HCT116 (cell line): ENCODE results near the gene CIAO2A.

Source experiments
- CEBPB ChIP-seq: IDR thresholded peaks from 2 replicates; pipeline ENCODE4 v1.6.1; 2012; ENCODE audit warnings: low read depth
- EZH2 ChIP-seq: fragments of 200-600 bp; sonication (generic); IDR thresholded peaks from 2 replicates; pipeline ENCODE4 v1.6.1; 2017; ENCODE audit warnings: antibody characterized with exemption, mixed run types
- EZH2phosphoT487 ChIP-seq: fragments of 200-600 bp; IDR thresholded peaks from 2 replicates; pipeline ENCODE4 v1.6.1; 2018; ENCODE audit warnings: antibody characterized with exemption, borderline replicate concordance
- POLR2A ChIP-seq: IDR thresholded peaks from 2 replicates; pipeline ENCODE4 v1.7.0; 2011; ENCODE audit warnings: borderline replicate concordance; ENCODE audit not compliant: insufficient read depth, insufficient read length; ENCODE audit errors: extremely low read depth
- POLR2AphosphoS5 ChIP-seq: IDR thresholded peaks from 2 replicates; pipeline ENCODE4 v1.6.1; 2011; ENCODE audit warnings: mild to moderate bottlenecking, low read depth, low read length, moderate library complexity
- RAD21 ChIP-seq: IDR thresholded peaks from 2 replicates; pipeline ENCODE4 v1.6.1; 2012; ENCODE audit warnings: low read depth, mild to moderate bottlenecking
- SIN3A ChIP-seq: IDR thresholded peaks from 2 replicates; pipeline ENCODE4 v1.6.1; 2012; ENCODE audit warnings: low read depth
- SRF ChIP-seq: IDR thresholded peaks from 2 replicates; pipeline ENCODE4 v1.6.1; 2012; ENCODE audit warnings: low read depth
- TCF7L2 ChIP-seq: IDR thresholded peaks from 2 replicates; pipeline ENCODE4 v1.7.0; 2011; ENCODE audit warnings: borderline replicate concordance, inconsistent platforms; ENCODE audit not compliant: insufficient read depth, insufficient read length; ENCODE audit errors: extremely low read depth
- YY1 ChIP-seq: IDR thresholded peaks from 2 replicates; pipeline ENCODE4 v1.6.1; 2011; ENCODE audit warnings: low read length, low read depth, moderate library complexity, mild to moderate bottlenecking; ENCODE audit not compliant: insufficient replicate concordance; ENCODE audit errors: extremely low read depth
- ZFX ChIP-seq: fragments of 450-650 bp; IDR thresholded peaks from 2 replicates; pipeline ENCODE4 v1.6.1; 2017
- ZNF274 ChIP-seq: fragments of 200-500 bp; sonication (Bioruptor generic); IDR thresholded peaks from 2 replicates; pipeline ENCODE4 v1.6.1; 2014; ENCODE audit warnings: mild to moderate bottlenecking, low read depth, low read length, inconsistent platforms
- TF ChIP-seq, protein P1 (sequence below), 3 experiments: fragments of 200-600 bp in 1 of 3; sonication (generic) in 1 of 3; IDR thresholded peaks in 2 of 3; conservative IDR thresholded peaks in 1 of 3; 2 replicates each; pipeline ENCODE4 v1.5.1; 2012 to 2017; ENCODE audit warnings: low read depth in 2 of 3, low read length in 2 of 3, antibody characterized with exemption in 1 of 3, borderline replicate concordance in 1 of 3, control low read depth in 1 of 3, mild to moderate bottlenecking in 1 of 3, mixed read lengths in 1 of 3, mixed run types in 1 of 3, moderate library complexity in 1 of 3; ENCODE audit not compliant: insufficient read depth in 1 of 3
- TF ChIP-seq, protein P2 (sequence below): IDR thresholded peaks from 2 replicates; pipeline ENCODE4 v1.6.1; 2011; ENCODE audit warnings: mild to moderate bottlenecking, low read length, moderate library complexity; ENCODE audit not compliant: insufficient replicate concordance; ENCODE audit errors: extremely low read depth

- no peak for TF ChIP-seq EZH2phosphoT487
- TF ChIP-seq RAD21, result no peak
- TF ChIP-seq ZNF274, result no peak
- TF ChIP-seq, protein P1, sequence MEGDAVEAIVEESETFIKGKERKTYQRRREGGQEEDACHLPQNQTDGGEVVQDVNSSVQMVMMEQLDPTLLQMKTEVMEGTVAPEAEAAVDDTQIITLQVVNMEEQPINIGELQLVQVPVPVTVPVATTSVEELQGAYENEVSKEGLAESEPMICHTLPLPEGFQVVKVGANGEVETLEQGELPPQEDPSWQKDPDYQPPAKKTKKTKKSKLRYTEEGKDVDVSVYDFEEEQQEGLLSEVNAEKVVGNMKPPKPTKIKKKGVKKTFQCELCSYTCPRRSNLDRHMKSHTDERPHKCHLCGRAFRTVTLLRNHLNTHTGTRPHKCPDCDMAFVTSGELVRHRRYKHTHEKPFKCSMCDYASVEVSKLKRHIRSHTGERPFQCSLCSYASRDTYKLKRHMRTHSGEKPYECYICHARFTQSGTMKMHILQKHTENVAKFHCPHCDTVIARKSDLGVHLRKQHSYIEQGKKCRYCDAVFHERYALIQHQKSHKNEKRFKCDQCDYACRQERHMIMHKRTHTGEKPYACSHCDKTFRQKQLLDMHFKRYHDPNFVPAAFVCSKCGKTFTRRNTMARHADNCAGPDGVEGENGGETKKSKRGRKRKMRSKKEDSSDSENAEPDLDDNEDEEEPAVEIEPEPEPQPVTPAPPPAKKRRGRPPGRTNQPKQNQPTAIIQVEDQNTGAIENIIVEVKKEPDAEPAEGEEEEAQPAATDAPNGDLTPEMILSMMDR (IDR thresholded peaks at IDR 0.05 in 2 of 3, conservative IDR thresholded peaks at IDR 0.05 in 1 of 3; ENCODE audit: borderline replicate concordance in 1 of 3, insufficient read depth in 1 of 3, low read depth in 2 of 3, low read length in 2 of 3), result no peak
- TF ChIP-seq EZH2, result no peak
- no peak for TF ChIP-seq SRF
- no peak for TF ChIP-seq ZFX
- TF ChIP-seq YY1, result no peak
- no peak for TF ChIP-seq POLR2A
- TF ChIP-seq, protein P2, sequence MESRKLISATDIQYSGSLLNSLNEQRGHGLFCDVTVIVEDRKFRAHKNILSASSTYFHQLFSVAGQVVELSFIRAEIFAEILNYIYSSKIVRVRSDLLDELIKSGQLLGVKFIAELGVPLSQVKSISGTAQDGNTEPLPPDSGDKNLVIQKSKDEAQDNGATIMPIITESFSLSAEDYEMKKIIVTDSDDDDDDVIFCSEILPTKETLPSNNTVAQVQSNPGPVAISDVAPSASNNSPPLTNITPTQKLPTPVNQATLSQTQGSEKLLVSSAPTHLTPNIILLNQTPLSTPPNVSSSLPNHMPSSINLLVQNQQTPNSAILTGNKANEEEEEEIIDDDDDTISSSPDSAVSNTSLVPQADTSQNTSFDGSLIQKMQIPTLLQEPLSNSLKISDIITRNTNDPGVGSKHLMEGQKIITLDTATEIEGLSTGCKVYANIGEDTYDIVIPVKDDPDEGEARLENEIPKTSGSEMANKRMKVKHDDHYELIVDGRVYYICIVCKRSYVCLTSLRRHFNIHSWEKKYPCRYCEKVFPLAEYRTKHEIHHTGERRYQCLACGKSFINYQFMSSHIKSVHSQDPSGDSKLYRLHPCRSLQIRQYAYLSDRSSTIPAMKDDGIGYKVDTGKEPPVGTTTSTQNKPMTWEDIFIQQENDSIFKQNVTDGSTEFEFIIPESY, result no peak
- no peak for TF ChIP-seq CEBPB
- no peak for TF ChIP-seq SIN3A
- TF ChIP-seq POLR2AphosphoS5, result no peak
- TF ChIP-seq TCF7L2, result no peak
Observed at GRCh38 chr15:64130159-64130558, 36.5 kb upstream of the CIAO2A start.
